Activated CD4-positive, CD25-positive, alpha-beta regulatory T cell treated with anti-CD3 and anti-CD28 coated beads, Interleukin-2, amount 50 U/mL, for 72 hours (primary cell): Measurements from ENCODE around the gene CDC37L1.
"Not testable (repeated sequence)": the region's sequence is repeated elsewhere in the genome, so short reads cannot be mapped to it uniquely, and the experiment has no call there.

Experiments used
- DNase-seq: peaks from one replicate; pipeline ENCODE4 v3.0.0; 2021

The CDC37L1 gene

DNA sequence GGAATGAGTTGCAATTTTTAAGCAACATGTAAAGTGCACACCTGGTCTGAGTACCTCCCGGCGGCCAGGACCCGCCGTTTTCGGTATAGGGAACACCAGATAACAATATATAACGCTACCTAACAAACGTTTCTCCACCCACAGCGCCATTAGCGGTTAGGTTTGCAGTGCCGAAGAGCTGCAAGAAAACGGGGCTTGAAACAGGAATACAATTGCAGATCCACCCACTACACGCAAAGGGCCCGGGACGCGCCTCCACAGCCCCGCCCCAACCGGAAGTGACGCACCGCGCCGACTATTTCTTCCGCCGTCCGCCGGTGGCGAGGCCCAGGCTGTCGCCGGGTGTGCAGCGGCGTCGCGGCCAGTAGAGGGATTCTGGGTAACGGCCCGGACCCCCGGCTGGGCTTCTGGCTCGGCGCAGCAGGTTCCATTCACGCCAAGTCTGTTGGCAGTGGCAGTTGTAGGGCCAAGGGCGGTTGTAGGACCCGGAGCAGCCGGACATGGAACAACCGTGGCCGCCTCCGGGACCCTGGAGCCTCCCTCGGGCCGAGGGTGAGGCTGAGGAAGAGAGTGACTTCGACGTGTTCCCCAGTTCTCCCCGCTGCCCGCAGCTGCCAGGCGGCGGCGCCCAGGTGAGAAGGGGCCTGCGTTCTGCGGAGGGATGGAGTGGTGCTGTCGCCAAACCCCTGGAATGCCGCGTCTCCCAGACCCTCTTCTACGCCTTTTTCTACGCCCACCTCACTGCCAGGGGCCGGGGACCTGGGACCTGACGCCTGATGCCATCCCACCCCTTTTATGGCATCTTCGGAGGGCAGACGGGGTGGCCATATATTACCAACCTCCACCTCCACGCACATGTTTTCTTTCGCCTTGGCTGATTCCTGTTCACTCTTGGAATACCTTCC lies at the start of gene CDC37L1:
CDC37L1 (plus strand) TSS at position 302 of the 905 bp plus-strand sequence; CDS start at position 501, 199 bp downstream.
- peak; percentile 100 for DNase-seq

DNA sequence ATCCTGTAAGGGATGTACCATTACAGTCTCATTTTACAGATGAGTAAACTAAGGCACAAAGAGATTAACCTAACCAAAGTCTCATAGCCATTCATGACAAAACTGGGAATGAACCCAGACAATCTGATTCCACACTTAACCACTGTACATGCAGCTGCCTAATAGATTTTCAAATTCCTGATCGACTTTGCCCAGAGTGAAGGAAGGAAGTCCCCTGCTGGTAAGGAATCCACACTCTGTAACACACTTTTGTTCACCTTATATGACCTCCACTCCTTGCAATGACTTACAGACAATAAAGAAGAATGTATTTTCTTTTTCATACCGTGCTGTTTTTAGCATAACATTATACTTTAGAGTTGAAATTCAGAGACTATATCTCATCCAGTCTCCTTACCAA lies 48.5 kb upstream of the CDC37L1 start:
- no peak for DNase-seq

DNA sequence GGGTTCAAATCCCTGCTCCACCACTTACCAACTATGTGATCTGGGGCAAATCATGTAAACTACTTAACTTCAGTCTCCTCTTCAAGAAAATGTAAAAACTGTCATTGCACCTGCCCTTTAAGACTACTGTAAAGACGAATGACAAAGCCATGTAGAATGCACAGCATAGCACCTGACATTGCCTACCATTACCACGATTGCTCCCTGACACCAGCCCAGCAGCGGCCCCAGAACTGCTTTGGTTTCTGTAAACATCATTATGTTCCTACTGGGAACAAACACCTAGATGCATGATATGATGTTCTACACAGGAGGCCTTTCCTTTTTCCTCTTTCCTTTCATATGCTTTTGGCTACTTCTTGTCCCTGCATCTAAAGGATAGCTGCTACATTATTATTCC lies 40.4 kb upstream of the CDC37L1 start:
- DNase-seq = no peak

DNA sequence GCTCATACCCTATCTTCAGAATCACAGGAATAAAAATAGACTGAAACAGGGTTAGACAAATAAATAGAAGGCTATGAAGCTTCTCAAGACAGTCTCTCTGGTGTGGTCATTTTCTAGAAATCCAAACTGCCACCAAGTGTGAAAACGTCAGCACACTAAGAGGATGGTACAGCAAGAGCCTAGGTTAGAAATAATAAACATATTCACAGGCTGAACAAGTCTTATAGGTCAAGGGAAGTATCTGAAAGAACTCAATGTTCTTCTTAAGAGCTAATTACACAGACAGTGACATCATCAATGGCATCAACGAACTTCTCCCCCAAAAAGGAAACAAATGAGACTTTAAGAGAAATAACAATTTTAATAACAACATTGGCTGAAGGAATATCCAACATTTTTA lies 39.9 kb upstream of the CDC37L1 start:
- DNase-seq = no peak

DNA sequence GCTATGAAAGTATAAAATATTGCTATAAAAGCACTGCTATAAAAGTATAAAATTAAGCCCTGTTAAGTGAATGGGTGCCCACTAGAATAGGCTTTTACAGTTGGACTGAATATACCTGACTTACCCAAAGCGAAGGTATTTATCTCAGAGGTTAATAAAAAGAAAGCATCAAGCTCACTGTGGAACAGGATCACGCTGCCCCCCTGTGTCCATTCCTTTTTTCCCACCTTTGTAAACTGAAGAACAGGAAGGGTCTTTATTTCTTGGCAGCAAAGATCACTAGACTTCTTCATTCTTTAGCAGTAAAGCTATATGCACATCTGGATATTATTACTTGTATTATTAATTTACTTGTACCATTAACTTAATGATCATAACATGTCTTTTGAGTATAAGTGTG lies 39.3 kb upstream of the CDC37L1 start:
- no peak for DNase-seq

DNA sequence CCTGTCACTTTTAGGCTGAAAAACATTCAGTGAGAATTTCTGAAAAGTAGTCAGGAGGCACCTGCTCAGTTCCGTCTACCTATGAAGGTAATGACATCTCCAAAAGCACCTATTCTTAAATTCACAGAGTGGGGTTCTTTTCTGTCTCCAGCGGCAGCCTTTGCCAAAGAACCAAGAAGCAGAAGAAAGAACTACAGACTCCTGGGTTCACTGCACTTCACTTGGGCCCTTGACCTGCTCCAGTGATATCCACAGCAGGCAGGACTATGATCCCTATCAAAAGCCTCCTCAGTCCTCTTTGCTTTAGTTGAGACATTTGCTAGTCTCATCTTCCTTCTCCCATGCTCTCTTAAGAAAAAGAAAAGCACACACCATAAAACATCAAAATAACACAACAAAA lies 37.0 kb upstream of the CDC37L1 start:
- no peak for DNase-seq

DNA sequence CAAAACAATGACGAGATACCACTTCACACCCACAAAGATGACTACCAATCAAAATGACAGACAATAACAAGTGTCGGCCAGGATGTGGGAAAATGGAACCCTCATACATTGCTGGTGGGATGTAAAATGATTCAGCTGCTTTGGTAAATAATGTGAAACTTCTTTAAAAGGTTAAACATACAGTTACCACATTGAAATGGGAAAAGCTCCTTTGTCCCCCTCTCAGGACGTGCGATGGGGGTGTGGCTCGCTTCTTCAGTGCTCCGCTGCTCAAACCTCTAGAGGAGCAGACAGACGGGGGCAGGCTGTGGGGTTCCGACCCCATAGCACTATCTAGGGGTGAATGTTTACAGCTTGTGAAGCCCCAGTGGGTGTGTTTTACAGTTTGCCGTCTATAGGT lies 25.3 kb upstream of the CDC37L1 start:
- no peak for DNase-seq

DNA sequence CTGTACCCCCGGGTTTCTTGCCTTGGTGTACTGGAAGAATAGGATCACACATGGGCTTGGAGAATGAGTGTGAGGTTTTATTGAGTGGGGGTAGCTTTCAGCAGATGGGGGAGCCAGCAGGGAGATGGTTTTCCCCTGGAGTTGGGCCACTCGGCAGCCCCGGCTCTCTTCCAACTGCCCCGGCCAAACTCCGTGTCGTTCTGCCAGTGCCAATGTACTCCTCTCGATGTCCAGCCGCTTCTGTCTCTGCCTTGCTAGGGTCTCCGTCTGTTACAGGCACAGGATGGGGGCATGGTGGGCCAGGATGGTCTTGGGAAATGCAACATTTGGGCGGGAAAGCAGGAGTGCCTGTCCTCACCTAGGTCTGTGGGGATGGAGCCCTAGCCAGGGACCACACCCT lies 24.8 kb upstream of the CDC37L1 start:
- DNase-seq = no peak

DNA sequence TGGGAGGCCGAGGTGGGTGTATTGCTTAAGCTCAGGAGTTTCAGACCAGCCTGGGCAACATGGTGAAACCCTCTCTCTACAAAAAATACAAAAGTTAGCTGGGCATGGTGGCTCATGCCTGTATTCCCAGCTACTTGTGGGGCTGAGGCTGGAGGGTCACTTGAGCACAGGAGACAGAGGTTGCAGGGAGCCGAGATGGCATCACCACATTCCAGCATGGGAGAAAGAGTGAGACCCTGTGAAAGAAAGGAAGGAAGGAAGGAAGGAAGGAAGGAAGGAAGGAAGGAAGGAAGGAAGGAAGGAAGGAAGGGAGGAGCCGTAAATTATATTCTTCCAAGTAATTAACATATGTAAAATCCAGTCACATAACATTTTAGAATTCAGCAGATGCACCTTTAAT lies 23.2 kb upstream of the CDC37L1 start:
- not testable (repeated sequence) for DNase-seq

DNA sequence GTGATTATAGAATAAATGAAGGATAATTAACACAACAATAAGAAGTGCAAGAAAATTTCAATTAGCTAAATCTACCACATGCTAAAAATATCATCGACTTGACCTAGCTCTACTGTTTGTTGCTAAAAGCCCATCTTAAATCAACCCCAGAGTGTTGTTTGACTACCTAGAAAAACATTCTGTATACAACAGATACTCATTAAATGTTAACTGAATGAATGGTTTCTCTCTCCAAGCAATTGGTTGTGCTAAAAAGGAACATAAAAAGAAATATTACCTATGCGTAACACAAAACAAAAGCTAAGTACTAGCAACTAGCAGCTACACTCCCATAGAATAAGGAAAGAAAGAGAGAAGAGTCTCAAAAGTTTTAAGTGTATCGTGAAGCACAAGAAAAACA lies 22.7 kb upstream of the CDC37L1 start:
- DNase-seq = no peak

DNA sequence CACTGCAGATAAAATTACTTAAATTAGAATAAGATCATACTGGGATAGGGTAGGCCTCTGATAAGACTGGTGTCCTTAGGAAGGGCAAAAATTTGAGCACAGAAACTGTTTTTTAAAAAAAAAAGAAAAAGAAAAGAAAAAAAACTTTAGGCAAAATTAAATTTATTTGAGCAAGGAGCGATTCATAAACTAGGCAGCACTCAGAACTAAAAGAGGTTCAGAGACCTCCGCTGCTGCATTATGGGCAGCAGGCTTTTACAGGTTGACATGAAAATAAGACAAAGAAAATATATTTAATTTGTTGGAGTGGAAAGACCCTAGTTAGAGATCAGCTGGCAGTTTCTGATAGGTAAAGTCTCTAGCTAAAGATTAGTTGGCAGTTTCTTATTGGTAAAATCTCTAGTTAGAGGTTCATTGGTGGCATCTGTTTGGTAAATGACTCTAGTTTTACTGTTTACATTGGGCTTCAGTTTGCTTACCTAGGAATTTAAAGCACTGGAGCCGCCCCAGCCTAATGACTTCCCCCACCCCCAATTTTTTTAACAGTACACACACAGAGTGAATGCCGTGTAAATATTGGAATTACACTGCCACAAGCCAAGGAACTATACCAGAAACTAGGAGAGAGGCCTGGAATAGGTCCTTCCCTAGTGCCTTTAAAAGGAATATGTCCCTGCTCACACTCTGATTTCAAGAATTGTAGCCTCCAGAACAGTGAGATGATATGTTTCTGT lies 21.8 kb upstream of the CDC37L1 start:
- no peak for DNase-seq

DNA sequence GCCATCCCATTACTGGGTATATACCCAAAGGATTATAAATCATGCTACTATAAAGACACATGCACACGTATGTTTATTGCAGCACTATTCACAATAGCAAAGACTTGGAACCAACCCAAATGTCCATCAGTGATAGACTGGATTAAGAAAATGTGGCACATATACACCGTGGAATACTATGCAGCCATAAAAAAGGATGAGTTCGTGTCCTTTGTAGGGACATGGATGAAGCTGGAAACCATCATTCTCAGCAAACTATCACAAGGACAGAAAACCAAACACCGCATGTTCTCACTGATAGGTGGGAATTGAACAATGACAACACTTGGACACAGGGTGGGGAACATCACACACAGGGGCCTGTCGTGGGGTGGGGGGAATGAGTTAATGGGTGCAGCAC lies 18.7 kb upstream of the CDC37L1 start:
- DNase-seq = not testable (repeated sequence)

DNA sequence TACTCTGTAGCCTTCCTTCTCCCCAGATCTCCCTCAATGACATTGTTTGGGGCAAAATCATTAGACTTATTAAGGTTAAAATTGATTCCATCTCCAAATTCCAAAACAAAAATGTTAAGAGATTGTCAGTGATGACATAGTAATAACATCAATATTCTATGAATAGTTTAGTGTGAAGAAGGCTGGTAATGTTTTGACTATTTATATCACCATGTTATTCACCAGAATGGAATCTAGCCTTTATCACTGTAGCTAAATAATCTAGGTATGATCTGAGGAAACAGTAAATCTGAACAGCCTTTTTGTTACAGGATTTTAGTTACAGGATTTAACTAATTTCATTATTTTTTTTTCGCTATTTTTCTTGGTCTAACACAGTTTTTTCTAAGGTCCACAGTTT lies 18.2 kb upstream of the CDC37L1 start:
- DNase-seq = no peak

DNA sequence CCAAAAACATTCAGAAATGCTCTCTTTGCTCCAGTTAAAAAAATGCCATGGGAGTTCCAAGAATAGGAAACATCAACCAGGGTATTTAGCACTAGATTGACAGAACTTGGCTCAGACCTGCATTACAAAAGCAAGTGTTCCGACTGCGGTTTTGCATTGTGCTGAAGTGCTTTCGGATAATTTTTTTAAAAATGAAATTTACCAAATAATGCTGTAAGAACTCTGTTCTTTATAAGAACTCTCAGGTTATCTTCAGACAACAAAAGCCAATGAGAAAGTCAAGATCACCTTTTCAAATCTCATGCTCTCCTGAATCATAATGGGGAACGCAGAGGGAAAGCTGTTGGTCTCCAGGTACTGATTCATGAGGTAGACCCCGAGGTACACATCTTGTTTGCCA lies 17.8 kb upstream of the CDC37L1 start:
- DNase-seq = no peak

DNA sequence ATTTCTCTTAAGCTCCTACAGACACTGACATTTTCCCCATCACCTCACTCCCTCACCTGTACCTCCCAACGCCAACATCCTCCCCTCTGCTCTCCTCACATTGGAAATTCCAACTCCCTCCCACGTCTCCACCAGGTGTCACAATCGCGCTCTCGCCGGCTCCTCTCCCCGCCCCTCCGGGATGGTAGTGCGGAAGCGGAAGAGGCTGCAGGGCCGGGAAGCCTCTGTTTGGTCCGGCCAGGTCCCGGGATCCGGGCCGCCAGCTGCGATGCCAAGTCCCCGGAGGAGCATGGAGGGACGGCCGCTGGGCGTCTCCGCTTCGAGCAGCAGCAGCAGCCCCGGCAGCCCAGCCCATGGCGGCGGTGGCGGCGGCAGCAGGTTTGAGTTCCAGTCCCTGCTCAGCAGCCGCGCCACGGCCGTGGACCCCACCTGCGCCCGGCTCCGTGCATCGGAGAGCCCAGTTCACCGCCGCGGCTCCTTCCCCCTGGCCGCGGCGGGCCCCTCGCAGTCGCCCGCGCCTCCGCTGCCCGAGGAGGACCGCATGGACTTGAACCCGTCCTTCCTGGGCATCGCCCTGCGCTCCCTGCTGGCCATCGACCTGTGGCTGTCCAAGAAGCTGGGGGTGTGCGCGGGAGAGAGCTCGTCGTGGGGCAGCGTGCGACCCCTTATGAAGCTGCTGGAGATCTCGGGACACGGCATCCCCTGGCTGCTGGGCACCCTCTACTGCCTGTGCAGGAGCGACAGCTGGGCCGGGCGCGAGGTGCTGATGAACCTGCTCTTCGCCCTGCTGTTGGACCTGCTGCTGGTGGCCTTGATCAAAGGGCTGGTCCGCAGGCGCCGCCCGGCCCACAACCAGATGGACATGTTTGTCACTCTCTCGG lies 17.0 kb upstream of the CDC37L1 start, which contains the start of gene PLPP6:
PLPP6 (plus strand) TSS at position 187 of the 881 bp plus-strand sequence; CDS start at position 269, 82 bp downstream.
- DNase-seq = peak; percentile 73

DNA sequence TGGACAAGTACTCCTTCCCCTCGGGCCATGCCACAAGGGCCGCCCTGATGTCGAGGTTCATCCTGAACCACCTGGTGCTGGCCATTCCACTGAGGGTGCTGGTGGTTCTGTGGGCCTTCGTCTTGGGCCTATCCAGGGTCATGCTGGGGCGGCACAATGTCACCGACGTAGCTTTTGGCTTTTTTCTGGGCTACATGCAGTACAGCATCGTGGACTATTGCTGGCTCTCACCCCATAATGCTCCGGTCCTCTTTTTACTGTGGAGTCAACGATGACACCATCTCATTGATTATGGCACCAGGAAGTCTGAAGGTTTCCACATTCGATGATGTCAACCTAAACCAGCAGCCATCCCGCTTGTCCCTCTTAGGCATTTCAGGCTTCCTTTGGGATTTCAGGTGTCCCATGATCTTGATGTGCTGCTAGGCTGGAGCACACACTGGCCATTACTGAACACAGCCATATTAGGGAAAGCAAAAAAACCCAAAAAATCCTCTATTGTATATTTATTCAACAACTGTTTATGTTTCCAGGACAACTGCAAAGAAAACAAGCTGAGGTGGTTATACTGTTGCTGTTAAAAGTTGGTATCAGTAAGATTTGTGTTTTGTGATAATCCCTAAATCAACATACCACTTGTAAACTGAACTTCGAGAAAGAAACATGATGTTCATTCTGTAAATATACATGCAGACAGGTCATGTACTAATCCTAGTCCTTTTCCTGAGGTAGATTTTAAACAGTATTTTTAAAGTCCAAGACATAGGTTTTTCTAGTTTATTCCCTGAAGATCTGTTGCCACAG lies 16.2 kb upstream of the CDC37L1 start:
- no peak for DNase-seq

DNA sequence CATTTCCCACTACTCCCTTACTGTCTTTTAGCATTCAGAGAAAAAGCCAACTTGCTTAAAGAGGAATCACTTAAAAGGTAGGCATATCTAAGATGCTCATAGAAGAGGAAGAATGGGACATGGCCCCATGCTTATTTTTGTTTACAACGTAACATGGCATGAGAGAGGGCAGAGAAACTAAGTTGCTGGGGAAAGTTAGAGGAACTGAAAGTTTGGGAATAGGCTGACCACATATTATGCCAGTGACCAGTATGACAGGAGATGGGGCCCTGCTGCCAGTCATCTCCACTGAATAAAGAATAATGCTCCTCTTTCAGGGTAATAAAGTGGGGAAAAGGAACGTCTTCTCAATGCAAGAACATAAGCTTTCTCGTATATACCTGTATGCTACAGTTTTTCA lies 15.4 kb upstream of the CDC37L1 start:
- no peak for DNase-seq

DNA sequence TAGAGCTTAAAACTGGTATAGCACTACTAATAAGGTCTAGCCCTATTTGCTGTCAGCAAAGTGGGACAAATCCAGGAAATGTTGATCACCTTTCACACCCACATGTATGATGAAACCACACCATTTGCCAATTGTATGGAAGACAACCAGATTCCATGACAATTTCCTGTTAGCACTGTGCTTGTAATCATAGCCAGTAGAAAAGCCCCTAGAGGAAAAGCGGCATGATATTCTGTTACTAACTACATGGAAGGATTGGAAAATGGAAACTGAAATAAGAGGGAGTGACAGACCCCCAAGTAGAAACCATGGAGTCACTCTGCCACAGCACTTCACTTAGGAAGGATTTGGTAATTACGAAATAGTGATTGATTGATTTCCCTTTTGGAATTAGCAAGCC lies 14.0 kb upstream of the CDC37L1 start:
- no peak for DNase-seq

DNA sequence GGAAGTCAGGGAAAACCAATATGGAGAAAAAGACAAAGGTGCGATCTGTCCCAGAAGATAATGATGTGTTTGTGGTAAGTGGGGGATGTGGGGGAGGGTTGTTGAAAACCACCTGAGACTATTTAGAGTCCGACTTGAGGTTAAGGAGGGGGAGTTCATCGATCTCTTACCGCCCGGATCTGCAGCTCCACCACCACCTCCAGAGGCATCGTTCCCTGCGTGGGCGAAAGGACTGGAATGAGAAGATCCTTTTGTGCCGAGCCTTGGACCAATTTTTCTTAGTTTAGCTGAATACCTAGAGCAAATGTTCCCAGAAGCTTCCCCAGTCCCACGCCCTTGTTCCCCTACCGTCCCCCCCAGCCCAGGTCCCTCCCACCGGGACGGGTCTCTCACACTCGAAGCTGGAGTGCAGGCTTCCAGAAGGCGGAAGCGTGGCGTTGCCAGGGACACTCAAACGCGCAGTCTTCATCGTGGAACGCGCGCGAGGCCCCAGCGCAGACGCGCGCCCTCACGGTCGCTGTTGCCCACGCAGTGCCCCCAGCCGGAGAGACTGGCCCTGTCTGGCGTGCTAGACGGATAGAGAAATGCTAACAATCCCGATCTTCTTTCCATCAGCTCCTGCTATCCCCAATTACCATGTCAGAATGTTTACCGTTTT lies 13.2 kb upstream of the CDC37L1 start, which contains the start of gene SPATA6L:
SPATA6L (minus strand) TSS at position 439 of the 658 bp plus-strand sequence; CDS start at position 209, 230 bp downstream.
- peak; percentile 39 for DNase-seq

DNA sequence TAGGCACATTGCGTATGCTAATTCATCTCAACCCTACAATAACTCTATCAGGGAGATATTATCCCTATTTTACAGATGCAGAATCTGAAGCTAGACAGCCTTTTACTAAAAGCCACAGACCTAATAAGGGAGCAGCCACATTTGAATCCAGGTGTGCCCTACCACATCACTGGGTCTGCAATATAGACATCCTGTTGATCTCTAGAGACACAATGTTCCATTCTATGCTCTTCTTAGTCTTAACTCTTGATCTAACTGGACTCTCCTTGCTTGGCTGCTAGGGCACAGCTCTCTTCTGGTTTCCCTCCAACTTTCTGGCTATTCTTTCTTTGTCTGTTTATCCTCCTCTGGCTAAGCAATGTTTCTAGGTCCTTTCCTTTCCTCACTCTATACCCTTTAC lies 11.7 kb upstream of the CDC37L1 start:
- no peak for DNase-seq

DNA sequence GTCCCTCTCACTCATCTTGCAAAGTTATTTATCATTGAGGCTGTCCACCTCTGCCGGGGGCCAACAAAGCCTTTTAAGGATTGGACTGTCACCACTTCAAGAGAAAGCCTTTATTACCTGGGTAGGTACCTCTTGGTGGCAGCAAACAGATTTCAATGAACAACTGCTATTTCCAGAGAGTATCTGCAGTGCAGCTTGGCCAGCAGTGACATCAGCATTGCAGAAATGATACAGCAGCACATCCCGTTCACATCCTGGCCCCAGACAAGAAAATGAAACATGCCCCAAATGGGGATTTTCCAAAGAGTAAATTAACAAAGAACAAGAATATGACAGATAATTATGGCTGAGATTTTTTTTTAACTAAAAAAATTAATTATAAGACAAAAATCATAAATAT lies 10.8 kb upstream of the CDC37L1 start:
- DNase-seq = no peak
